Common myeloid progenitor, CD34-positive (primary cell): ENCODE data around the gene ZNF304.
A peak's percentile ranks its signal among the peaks of the same experiment; 100 is the strongest.

ENCODE experiments used
- CTCF ChIA-PET: fragments of 350-600 bp; sonication (Branson Sonifier 250); formaldehyde crosslinking; loops from one replicate; lab custom pipeline; 2021; ENCODE audit warnings: antibody characterized with exemption; lab: Charles Lee
- POLR2A ChIA-PET: fragments of 350-600 bp; sonication (Branson Sonifier 250); formaldehyde crosslinking; loops from one replicate; lab custom pipeline; 2021; ENCODE audit warnings: antibody characterized with exemption; lab: Charles Lee
- DNase-seq, 3 donors: peaks; one replicate each; pipeline versions ENCODE4 v3.0.0 to v3.0.0-alpha.2; 2013
- H3K27ac ChIP-seq, 2 experiments: 1 replicate in 1 of 2; 2 replicates in 1 of 2; pipeline ENCODE4 v1.7.0; 2013; ENCODE audit warnings: inconsistent platforms in 2 of 2, low read length in 2 of 2, mild to moderate bottlenecking in 2 of 2, low read depth in 1 of 2, moderate library complexity in 1 of 2; ENCODE audit not compliant: severe bottlenecking in 2 of 2, insufficient read depth in 1 of 2, poor library complexity in 1 of 2
- H3K27me3 ChIP-seq, 5 experiments: replicated peaks in 2 of 5; 1 replicate in 3 of 5; 2 replicates in 2 of 5; pipeline versions ENCODE4 v1.6.1 to v1.7.0; 2013; ENCODE audit warnings: low read length in 4 of 5, mild to moderate bottlenecking in 2 of 5, moderate library complexity in 2 of 5, inconsistent platforms in 1 of 5; ENCODE audit not compliant: insufficient read depth in 5 of 5, control insufficient read depth in 4 of 5
- H3K36me3 ChIP-seq, 4 experiments: 1 replicate in 2 of 4; 2 replicates in 2 of 4; pipeline versions ENCODE4 v1.6.1 to v1.7.0; 2013; ENCODE audit warnings: low read length in 3 of 4, control low read depth in 1 of 4, mild to moderate bottlenecking in 1 of 4; ENCODE audit not compliant: control insufficient read depth in 4 of 4, insufficient read depth in 4 of 4
- H3K4me1 ChIP-seq, 4 experiments: 1 replicate in 3 of 4; 2 replicates in 1 of 4; pipeline versions ENCODE4 v1.6.1 to v1.7.1; 2013; ENCODE audit warnings: low read length in 3 of 4, mild to moderate bottlenecking in 3 of 4, control low read depth in 1 of 4, inconsistent platforms in 1 of 4, moderate library complexity in 1 of 4; ENCODE audit not compliant: control insufficient read depth in 4 of 4, insufficient read depth in 4 of 4; ENCODE audit errors: control extremely low read depth in 1 of 4
- H3K4me3 ChIP-seq, 7 experiments: 1 replicate in 4 of 7; 2 replicates in 3 of 7; pipeline versions ENCODE4 v1.5.1 to v1.7.0; 2013; ENCODE audit warnings: mild to moderate bottlenecking in 7 of 7, low read length in 6 of 7, moderate library complexity in 6 of 7, inconsistent platforms in 2 of 7, low read depth in 2 of 7, control low read depth in 1 of 7; ENCODE audit not compliant: insufficient read depth in 4 of 7, control insufficient read depth in 1 of 7; ENCODE audit errors: extremely low read depth in 1 of 7
- H3K9me3 ChIP-seq, 5 experiments: 1 replicate in 4 of 5; 2 replicates in 1 of 5; pipeline versions ENCODE4 v1.6.1 to v1.7.1; 2013; ENCODE audit warnings: low read length in 4 of 5, mild to moderate bottlenecking in 2 of 5, inconsistent platforms in 1 of 5, low read depth in 1 of 5, moderate library complexity in 1 of 5; ENCODE audit not compliant: control insufficient read depth in 4 of 5, insufficient read depth in 2 of 5; ENCODE audit errors: control extremely low read depth in 1 of 5
- WGBS: methylation state at CpG from one replicate; pipeline ENCODE4 v1.1.5; 2013; ENCODE audit not compliant: insufficient coverage; 5-methylcytosine and 5-hydroxymethylcytosine counted together

The ZNF304 gene

GRCh38 chr19:57389194-57389729 is 38.2 kb downstream of the ZNF304 start:
- no peaks in the 10 kb centered on the region for H3K27me3 ChIP-seq
- peaks cover 2 to 17% (median 13%) of the 10 kb centered on the region in 4 experiments for H3K4me1 ChIP-seq
- CTCF ChIA-PET = interaction anchor here (1.0 kb wide), 1 partner anchor 35 kb away, joined by 3 read pairs; no protein-coding TSS in a partner anchor
- H3K27ac ChIP-seq = peak overlapping the region; percentile 40 to 79
- 52% methylated on average over 8 of the region's 11 CpGs for WGBS
- peak overlapping the region in 6 of 7 experiments; percentile 41 to 94 (median 70) for H3K4me3 ChIP-seq
- peaks cover 2 to 14% (median 9%) of the 10 kb centered on the region in 4 experiments for H3K36me3 ChIP-seq
- DNase-seq = no peak
- POLR2A ChIA-PET = interaction anchor here (0.6 kb wide), 1 partner anchor 204 kb away, joined by 5 read pairs; no protein-coding TSS in a partner anchor
- H3K9me3 ChIP-seq = peaks cover 0 to 6% (median 3%) of the 10 kb centered on the region in 5 experiments

- CTCF ChIA-PET = interaction anchor here (1.0 kb wide), 1 partner anchor 35 kb away, joined by 3 read pairs; no protein-coding TSS in a partner anchor
- no peaks in the 10 kb centered on the region for H3K27me3 ChIP-seq
- peak within 1 kb of the TSS; percentile 87 to 95 for H3K27ac ChIP-seq
- POLR2A ChIA-PET = no interaction called here
- under 1% methylated on average over 46 of the region's 50 CpGs for WGBS
- H3K9me3 ChIP-seq = peaks cover 0 to 9% (median 4%) of the 10 kb centered on the region in 5 experiments
- H3K36me3 ChIP-seq = peaks cover 2 to 17% (median 13%) of the 10 kb centered on the region in 4 experiments
- H3K4me1 ChIP-seq = peaks cover 2 to 17% (median 13%) of the 10 kb centered on the region in 4 experiments
- peak within 1 kb of the TSS; percentile 84 to 94 (median 92) for H3K4me3 ChIP-seq
- peak; percentile 100 for DNase-seq
These were observed 38.9 kb downstream of the ZNF304 start, which contains the start of gene ZNF548 for GRCh38 chr19:57389730-57390598. Gene ZNF548, plus strand, starts transcription at chr19:57389854. Its CDS starts 246 bp downstream, at chr19:57390100.

- no peak overlapping the region for H3K27ac ChIP-seq
- H3K9me3 ChIP-seq = peaks cover 6 to 39% (median 26%) of the 10 kb centered on the region in 5 experiments
- WGBS = 94% methylated on average over 2 of the region's 5 CpGs
- CTCF ChIA-PET = no interaction called here
- no peak for DNase-seq
- H3K4me3 ChIP-seq = peak overlapping the region in 1 of 7 experiments; percentile 21
- H3K27me3 ChIP-seq = no peaks in the 10 kb centered on the region
- H3K4me1 ChIP-seq = peaks cover 0 to 6% (median 4%) of the 10 kb centered on the region in 4 experiments
- POLR2A ChIA-PET = no interaction called here
- H3K36me3 ChIP-seq = peaks cover 17 to 66% (median 54%) of the 10 kb centered on the region in 4 experiments
These were observed 44.6 kb downstream of the ZNF304 start for GRCh38 chr19:57395710-57396109.

- peaks cover 6 to 52% (median 32%) of the 10 kb centered on the region in 5 experiments for H3K9me3 ChIP-seq
- CTCF ChIA-PET = no interaction called here
These were observed 47.8 kb downstream of the ZNF304 start for GRCh38 chr19:57398868-57399267.

GRCh38 chr19:57403737-57404563 is 52.9 kb downstream of the ZNF304 start:
- ChIA-PET CTCF (interaction anchor here (1.1 to 1.5 kb wide), 2 partner anchors 301 to 750 kb away, joined by 3 read pairs; no protein-coding TSS in a partner anchor), POLR2A (no interaction called here)
- H3K36me3 ChIP-seq = peaks cover 4 to 27% (median 10%) of the 10 kb centered on the region in 4 experiments
- DNase-seq = no peak
- H3K27me3 ChIP-seq = no peaks in the 10 kb centered on the region
- H3K4me3 ChIP-seq = no peak overlapping the region
- WGBS = 96% methylated on average over 9 of the region's 9 CpGs
- H3K4me1 ChIP-seq = no peaks in the 10 kb centered on the region
- no peak overlapping the region for H3K27ac ChIP-seq
- peaks cover 6 to 22% (median 11%) of the 10 kb centered on the region in 5 experiments for H3K9me3 ChIP-seq

More at GRCh38 chr19:57398868-57399267, 47.8 kb downstream of the ZNF304 start:
- POLR2A ChIA-PET = interaction anchor here (0.5 kb wide), 1 partner anchor 15 kb away, joined by 4 read pairs; no protein-coding TSS in a partner anchor
- no peaks in the 10 kb centered on the region for H3K27me3 ChIP-seq
- peaks cover 15 to 74% (median 49%) of the 10 kb centered on the region in 4 experiments for H3K36me3 ChIP-seq
- no peaks in the 10 kb centered on the region for H3K4me1 ChIP-seq
- H3K27ac ChIP-seq = no peak overlapping the region
- 100% methylated on average over 2 of the region's 5 CpGs for WGBS
- peak in 1 of 3 donors; percentile 12 for DNase-seq
- H3K4me3 ChIP-seq = no peak overlapping the region

GRCh38 chr19:57406516-57407123 is 55.5 kb downstream of the ZNF304 start:
- POLR2A ChIA-PET = no interaction called here
- CTCF ChIA-PET = interaction anchor here (0.5 to 2.1 kb wide), 8 partner anchors 9 to 1061 kb away, joined by 3 to 8 read pairs (median 3); partner anchors contain the start of genes ZNF551 and ZNF749
- Histone ChIP-seq H3K27ac (no peak overlapping the region), H3K36me3 (peaks cover 0 to 13% (median 1%) of the 10 kb centered on the region in 4 experiments), H3K9me3 (peaks cover 0 to 13% (median 3%) of the 10 kb centered on the region in 5 experiments), H3K4me3 (no peak overlapping the region), H3K4me1 (peaks cover 4 to 8% (median 5%) of the 10 kb centered on the region in 4 experiments), H3K27me3 (no peaks in the 10 kb centered on the region)
- 17% methylated on average over 7 of the region's 8 CpGs for WGBS
- DNase-seq = peak; percentile 75 to 87 (median 86)
